HG03432 (cell line): ENCODE results near the gene CYB561D1.

Experiments used
- ATAC-seq: cut with Tn5 transposase; IDR thresholded peaks from one replicate; pipeline ENCODE4 v1.9.1; 2021; ENCODE audit warnings: mild to moderate bottlenecking, moderate library complexity; ENCODE audit not compliant: unreplicated experiment

Gene CYB561D1

GRCh38 chr1:109527846-109528695, 34.2 kb downstream of the CYB561D1 start:
- no peak for ATAC-seq

DNA sequence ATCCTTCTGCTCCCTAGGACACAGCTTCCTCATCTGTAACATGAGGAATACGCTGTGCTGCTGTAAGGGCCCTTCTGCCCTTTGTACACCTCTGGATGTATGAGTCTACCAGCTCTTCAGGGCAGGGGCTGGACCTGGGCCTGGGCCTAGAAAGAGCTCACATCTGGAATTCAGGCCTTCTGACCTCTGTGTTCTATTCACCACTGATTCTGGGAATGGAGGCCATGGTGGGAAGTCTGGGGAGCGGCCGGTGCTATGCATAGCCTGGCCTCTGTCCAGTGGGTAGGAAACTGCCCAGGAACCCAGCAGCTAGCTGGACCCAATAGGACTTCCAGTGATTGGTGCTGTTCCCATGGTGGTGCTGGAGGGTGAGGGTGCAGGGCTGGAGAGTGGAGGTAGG, 34.8 kb downstream of the CYB561D1 start:
- no peak for ATAC-seq

GRCh38 chr1:109529881-109530456, 36.1 kb downstream of the CYB561D1 start:
- ATAC-seq: no peak

DNA sequence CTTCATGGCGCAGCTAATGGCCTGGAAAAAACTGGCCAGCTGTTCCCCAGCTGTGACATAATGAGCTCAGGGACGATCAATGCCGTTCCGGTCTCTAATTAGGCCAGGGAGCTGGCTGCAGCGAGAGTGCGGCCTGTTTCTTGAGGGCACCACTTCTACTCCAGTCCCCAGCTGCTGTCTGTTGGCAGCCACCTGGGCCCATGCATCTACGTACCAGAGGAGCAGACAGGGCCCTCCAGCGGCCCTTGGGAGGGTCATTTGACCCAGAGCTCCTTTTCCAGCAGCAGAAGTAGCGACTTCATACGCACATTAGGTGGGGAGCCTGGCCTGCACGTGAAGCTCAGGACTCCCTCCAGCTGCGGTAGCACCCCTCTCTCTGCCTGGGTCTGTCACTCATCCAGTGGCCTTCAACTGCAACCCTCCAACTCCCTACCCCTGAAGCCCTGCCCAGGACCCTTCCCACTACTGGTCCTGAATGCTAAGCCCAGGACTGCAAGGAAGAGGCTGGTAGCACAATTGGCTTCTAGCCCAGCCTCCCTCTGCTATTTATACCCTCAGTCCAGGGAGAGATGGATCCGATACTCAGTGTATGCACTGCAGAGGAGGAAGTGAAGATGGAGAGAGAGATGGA, 36.7 kb downstream of the CYB561D1 start:
- ATAC-seq: no peak

GRCh38 chr1:109531380-109531779, 37.5 kb downstream of the CYB561D1 start:
- no peak for ATAC-seq

- ATAC-seq: no peak
Measured at GRCh38 chr1:109531826-109532364, 38.0 kb downstream of the CYB561D1 start.

GRCh38 chr1:109532365-109533136, 38.7 kb downstream of the CYB561D1 start:
- peak; percentile 78 for ATAC-seq

DNA sequence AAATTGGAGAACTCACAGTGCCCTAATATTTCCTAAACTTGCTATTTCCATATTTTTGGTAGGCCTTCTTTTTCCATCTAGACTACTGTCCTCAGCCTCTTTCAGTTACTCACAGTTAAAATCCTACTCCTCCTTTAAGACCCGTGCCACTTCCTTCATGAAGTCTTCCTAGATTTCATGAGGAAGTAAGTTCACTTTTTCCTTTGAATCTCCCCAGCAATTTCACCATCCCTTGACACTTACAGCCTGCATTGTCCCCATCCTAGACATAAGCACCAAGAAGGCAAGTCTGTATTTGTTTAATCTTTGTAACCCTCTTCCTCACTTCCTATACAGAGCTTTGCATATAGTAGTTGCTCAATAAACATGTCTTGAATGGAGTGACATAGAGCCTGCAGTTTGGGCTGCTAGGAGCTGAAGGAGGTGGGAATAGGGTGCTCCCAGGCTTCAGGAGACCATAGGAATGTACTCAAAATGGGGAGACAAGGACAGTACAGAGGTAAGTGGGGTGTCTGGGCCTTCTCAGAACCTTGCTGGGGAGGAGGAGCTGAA, 40.5 kb downstream of the CYB561D1 start:
- ATAC-seq: no peak

GRCh38 chr1:109535481-109535880, 41.6 kb downstream of the CYB561D1 start:
- no peak for ATAC-seq

GRCh38 chr1:109535971-109536491, 42.1 kb downstream of the CYB561D1 start:
- ATAC-seq: no peak

DNA sequence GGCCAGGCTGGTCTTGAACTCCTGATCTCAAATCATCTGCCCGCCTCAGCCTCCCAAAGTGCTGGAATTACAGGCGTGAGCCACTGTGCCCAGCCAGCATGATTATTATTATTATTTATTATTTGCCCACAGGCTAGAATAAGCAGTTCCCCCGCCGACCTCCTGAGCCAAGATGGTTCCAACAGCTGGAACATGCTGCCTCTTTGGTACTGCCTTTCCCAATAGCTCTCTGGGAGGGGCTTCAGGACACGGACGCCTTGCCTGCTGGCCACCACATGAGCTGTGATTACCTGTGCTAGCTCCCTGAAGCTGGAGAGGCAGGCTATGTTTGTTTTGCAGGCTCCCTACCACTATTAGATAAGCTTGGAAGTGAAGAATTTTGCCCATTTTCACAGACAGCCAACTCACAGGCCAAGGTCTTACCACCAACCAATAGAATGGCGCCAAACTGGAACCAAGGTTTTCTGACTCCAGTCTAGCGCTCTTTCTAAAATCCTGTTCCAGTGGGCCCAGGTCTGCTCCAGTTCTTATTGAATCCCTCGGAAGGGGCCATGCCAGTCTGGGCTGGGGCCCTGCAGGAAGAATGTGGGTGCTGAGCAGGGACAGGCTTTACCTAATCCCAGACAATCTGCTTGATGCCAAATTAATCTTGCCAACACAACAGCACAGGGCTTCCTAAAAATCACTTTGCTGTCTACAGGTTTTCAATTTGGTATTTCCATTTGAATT, 43.7 kb downstream of the CYB561D1 start:
- ATAC-seq: no peak

- ATAC-seq: no peak
Measured at GRCh38 chr1:109538827-109539555, 45.1 kb downstream of the CYB561D1 start.

- no peak for ATAC-seq
Measured at GRCh38 chr1:109539676-109540075, 45.8 kb downstream of the CYB561D1 start, which contains the start of gene GPR61. TSS of gene GPR61 (plus strand) at chr1:109539872. CDS start at chr1:109543023, 3,151 bp downstream.

- ATAC-seq: no peak
Measured at GRCh38 chr1:109541102-109541501, 47.2 kb downstream of the CYB561D1 start.

GRCh38 chr1:109542657-109543056, 48.8 kb downstream of the CYB561D1 start:
- ATAC-seq: no peak

- ATAC-seq: no peak
Measured at GRCh38 chr1:109543283-109543987, 49.5 kb downstream of the CYB561D1 start.

DNA sequence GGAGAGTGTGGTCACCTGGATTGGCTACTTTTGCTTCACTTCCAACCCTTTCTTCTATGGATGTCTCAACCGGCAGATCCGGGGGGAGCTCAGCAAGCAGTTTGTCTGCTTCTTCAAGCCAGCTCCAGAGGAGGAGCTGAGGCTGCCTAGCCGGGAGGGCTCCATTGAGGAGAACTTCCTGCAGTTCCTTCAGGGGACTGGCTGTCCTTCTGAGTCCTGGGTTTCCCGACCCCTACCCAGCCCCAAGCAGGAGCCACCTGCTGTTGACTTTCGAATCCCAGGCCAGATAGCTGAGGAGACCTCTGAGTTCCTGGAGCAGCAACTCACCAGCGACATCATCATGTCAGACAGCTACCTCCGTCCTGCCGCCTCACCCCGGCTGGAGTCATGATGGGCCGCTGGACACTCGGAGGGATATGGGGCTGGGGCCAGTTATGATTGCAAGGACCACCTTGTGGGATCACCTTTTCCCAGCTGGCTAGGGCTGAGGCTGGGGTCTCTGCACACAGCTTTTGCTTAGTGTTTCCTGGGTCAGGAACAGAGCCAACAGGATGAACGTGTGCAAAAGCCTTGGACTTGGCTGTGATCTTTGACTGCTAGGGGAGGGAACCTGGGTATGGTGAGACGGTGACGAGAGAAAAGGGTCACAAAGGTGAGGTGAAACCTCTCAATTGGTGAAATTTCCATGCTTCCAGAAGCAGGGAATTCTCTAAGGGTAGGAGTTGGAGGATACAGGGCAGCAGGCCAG, 50.3 kb downstream of the CYB561D1 start:
- ATAC-seq: no peak
